Trophoblast cell (in vitro differentiated cells and primary cell): ENCODE results near the gene PARD3B.
A peak's percentile ranks its signal among the peaks of the same experiment; 100 is the strongest.

Experiments
- DNase-seq, 2 donors: peaks; one replicate each; pipeline ENCODE4 v3.0.0-alpha.2; 2016
- H2AFZ ChIP-seq: 2 replicates; pipeline ENCODE4 v1.6.1; 2013; ENCODE audit warnings: low read length, moderate library complexity, mild to moderate bottlenecking; ENCODE audit not compliant: insufficient read depth, poor library complexity
- H2AK5ac ChIP-seq: 2 replicates; pipeline ENCODE4 v1.6.1; 2013; ENCODE audit warnings: mild to moderate bottlenecking, low read length
- H2BK120ac ChIP-seq: 2 replicates; pipeline ENCODE4 v1.6.1; 2013; ENCODE audit warnings: low read length, mild to moderate bottlenecking, moderate library complexity; ENCODE audit not compliant: insufficient read depth, poor library complexity
- H2BK12ac ChIP-seq: 2 replicates; pipeline ENCODE4 v1.6.1; 2013; ENCODE audit warnings: mild to moderate bottlenecking, low read length, moderate library complexity
- H2BK5ac ChIP-seq: 2 replicates; pipeline ENCODE4 v1.6.1; 2013; ENCODE audit warnings: low read length, low read depth, moderate library complexity, mild to moderate bottlenecking; ENCODE audit not compliant: poor library complexity
- H3K14ac ChIP-seq: 2 replicates; pipeline ENCODE4 v1.6.1; 2013; ENCODE audit warnings: mild to moderate bottlenecking, low read length
- H3K18ac ChIP-seq: 2 replicates; pipeline ENCODE4 v1.6.1; 2013; ENCODE audit warnings: mild to moderate bottlenecking, low read length
- H3K23ac ChIP-seq: 2 replicates; pipeline ENCODE4 v1.6.1; 2013; ENCODE audit warnings: low read length
- H3K27ac ChIP-seq: 2 replicates; pipeline ENCODE4 v1.5.1; 2013; ENCODE audit warnings: low read depth, mild to moderate bottlenecking, inconsistent platforms, low read length, moderate library complexity
- H3K27me3 ChIP-seq: 2 replicates; pipeline ENCODE4 v1.6.1; 2013; ENCODE audit warnings: inconsistent platforms, mild to moderate bottlenecking, low read length, moderate library complexity; ENCODE audit not compliant: insufficient read depth
- H3K36me3 ChIP-seq, 2 experiments: 1 replicate in 1 of 2; 2 replicates in 1 of 2; pipeline ENCODE4 v1.6.1; 2013; ENCODE audit warnings: low read length in 2 of 2, mild to moderate bottlenecking in 2 of 2, moderate library complexity in 1 of 2; ENCODE audit not compliant: insufficient read depth in 2 of 2, control insufficient read depth in 1 of 2
- H3K4ac ChIP-seq: 2 replicates; pipeline ENCODE4 v1.6.1; 2013; ENCODE audit warnings: low read depth, mild to moderate bottlenecking, low read length, moderate library complexity
- H3K4me1 ChIP-seq, 2 experiments: 1 replicate in 1 of 2; 2 replicates in 1 of 2; pipeline ENCODE4 v1.6.1; 2013; ENCODE audit warnings: low read length in 2 of 2, mild to moderate bottlenecking in 2 of 2, moderate library complexity in 1 of 2; ENCODE audit not compliant: insufficient read depth in 2 of 2, control insufficient read depth in 1 of 2
- H3K4me2 ChIP-seq: 2 replicates; pipeline ENCODE4 v1.6.1; 2013; ENCODE audit warnings: inconsistent platforms, mild to moderate bottlenecking, low read length, moderate library complexity
- H3K4me3 ChIP-seq: 2 replicates; pipeline ENCODE4 v1.5.1; 2013; ENCODE audit warnings: mild to moderate bottlenecking, low read depth, low read length, inconsistent platforms
- H3K79me1 ChIP-seq: one replicate; pipeline ENCODE4 v1.6.1; 2013; ENCODE audit warnings: low read length
- H3K79me2 ChIP-seq: 2 replicates; pipeline ENCODE4 v1.6.1; 2013; ENCODE audit warnings: low read length, mild to moderate bottlenecking; ENCODE audit not compliant: control insufficient read depth, insufficient read depth, poor library complexity
- H3K9ac ChIP-seq: 2 replicates; pipeline ENCODE4 v1.6.1; 2013; ENCODE audit warnings: mild to moderate bottlenecking, low read length
- H3K9me3 ChIP-seq: 2 replicates; pipeline ENCODE4 v1.6.1; 2013; ENCODE audit warnings: low read depth, mild to moderate bottlenecking, control low read depth, inconsistent platforms, low read length; ENCODE audit not compliant: insufficient read depth
- H4K12ac ChIP-seq: 2 replicates; pipeline ENCODE4 v1.6.1; 2013; ENCODE audit warnings: low read depth, mild to moderate bottlenecking, low read length, moderate library complexity
- H4K8ac ChIP-seq: 2 replicates; pipeline ENCODE4 v1.6.1; 2013; ENCODE audit warnings: low read depth, mild to moderate bottlenecking, low read length, moderate library complexity
- H4K91ac ChIP-seq: one replicate; pipeline ENCODE4 v1.6.1; 2013; ENCODE audit warnings: low read depth, mild to moderate bottlenecking, low read length, moderate library complexity
- WGBS: extraction: QIAGEN DNeasy Blood & Tissue Kit; methylation state at CpG from one replicate; pipeline ENCODE4 v1.1.7; 2013; ENCODE audit warnings: missing lambda C conversion rate; ENCODE audit not compliant: insufficient read length, insufficient coverage; ENCODE audit errors: extremely low coverage; 5-methylcytosine and 5-hydroxymethylcytosine counted together

PARD3B gene

DNA sequence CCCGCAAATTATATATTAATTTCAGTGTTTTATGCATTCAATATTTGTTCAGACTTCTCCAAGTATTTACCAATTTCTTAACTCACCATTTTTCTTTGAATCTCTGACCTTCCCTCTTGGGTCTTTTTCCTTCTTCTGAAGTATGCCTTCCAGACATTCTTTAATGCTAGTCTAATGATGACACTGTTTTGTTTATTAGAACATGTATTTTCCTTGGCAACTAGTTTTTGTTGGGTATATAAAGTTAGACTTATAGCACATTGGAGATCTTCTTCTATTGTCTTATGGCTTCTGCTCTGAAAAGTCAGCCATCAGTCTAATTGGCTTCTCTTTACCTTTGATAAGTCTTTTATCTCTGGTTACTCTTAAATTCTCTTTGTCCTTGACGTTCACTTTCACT is 713.8 kb downstream of the PARD3B start:
- H3K9ac ChIP-seq: no peak overlapping the region
- no peak overlapping the region for H3K4me2 ChIP-seq
- H3K18ac ChIP-seq: no peak overlapping the region
- DNase-seq: peak in 1 of 2 donors; percentile 25
- no peak overlapping the region for H4K12ac ChIP-seq
- H3K14ac ChIP-seq: no peak overlapping the region
- no peak overlapping the region for H3K23ac ChIP-seq
- no peak overlapping the region for H2BK120ac ChIP-seq
- no peak overlapping the region for H3K4ac ChIP-seq
- no peaks in the 10 kb centered on the region for H3K4me1 ChIP-seq
- H3K27ac ChIP-seq: no peak overlapping the region
- no peak overlapping the region for H2AFZ ChIP-seq
- H3K36me3 ChIP-seq: no peaks in the 10 kb centered on the region
- H3K27me3 ChIP-seq: no peaks in the 10 kb centered on the region
- H2BK5ac ChIP-seq: no peak overlapping the region
- H3K4me3 ChIP-seq: no peak overlapping the region
- no peak overlapping the region for H2BK12ac ChIP-seq
- WGBS: no CpG with 5 or more reads among the region's 2 CpGs
- no peaks in the 10 kb centered on the region for H3K9me3 ChIP-seq
- no peaks in the 10 kb centered on the region for H3K79me1 ChIP-seq
- H4K91ac ChIP-seq: no peak overlapping the region
- no peaks in the 10 kb centered on the region for H3K79me2 ChIP-seq
- no peak overlapping the region for H2AK5ac ChIP-seq
- no peak overlapping the region for H4K8ac ChIP-seq

DNA sequence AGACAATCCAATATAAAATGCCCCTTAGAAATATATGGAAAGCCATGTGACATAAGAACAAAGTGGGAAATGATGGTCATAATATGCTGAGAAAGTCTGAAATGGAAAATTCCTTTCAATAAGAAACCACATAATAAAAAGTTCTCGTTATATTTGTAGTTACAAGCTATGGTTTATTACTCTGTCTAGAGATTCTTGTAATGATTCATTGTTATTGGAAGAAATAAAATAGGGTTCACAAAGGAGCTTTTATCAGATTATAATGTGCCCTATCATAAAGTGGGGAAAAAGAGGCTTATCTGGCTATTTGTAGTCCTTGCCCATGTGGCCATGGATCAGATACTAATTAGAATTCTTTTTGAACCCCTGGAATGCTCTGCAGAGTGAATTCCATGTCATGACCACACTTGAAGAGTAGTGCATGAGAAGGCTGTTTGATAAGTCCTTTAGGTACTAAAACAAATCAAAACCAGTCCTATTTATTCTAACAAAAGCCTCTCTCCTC is 716.3 kb downstream of the PARD3B start:
- no peaks in the 10 kb centered on the region for H3K79me2 ChIP-seq
- no peak overlapping the region for H3K27ac ChIP-seq
- no peaks in the 10 kb centered on the region for H3K36me3 ChIP-seq
- no peak overlapping the region for H3K18ac ChIP-seq
- H3K23ac ChIP-seq: no peak overlapping the region
- H4K8ac ChIP-seq: no peak overlapping the region
- no peaks in the 10 kb centered on the region for H3K4me1 ChIP-seq
- no peak overlapping the region for H3K4me3 ChIP-seq
- no peaks in the 10 kb centered on the region for H3K27me3 ChIP-seq
- H3K4ac ChIP-seq: no peak overlapping the region
- no peak overlapping the region for H2BK120ac ChIP-seq
- no peak for DNase-seq
- H2AFZ ChIP-seq: no peak overlapping the region
- no peak overlapping the region for H3K14ac ChIP-seq
- no peak overlapping the region for H3K4me2 ChIP-seq
- no peak overlapping the region for H3K9ac ChIP-seq
- H4K12ac ChIP-seq: no peak overlapping the region
- H3K9me3 ChIP-seq: no peaks in the 10 kb centered on the region
- H2BK5ac ChIP-seq: no peak overlapping the region
- WGBS: no CpG with 5 or more reads among the region's 1 CpG
- no peak overlapping the region for H2BK12ac ChIP-seq
- no peaks in the 10 kb centered on the region for H3K79me1 ChIP-seq
- no peak overlapping the region for H4K91ac ChIP-seq
- no peak overlapping the region for H2AK5ac ChIP-seq

DNA sequence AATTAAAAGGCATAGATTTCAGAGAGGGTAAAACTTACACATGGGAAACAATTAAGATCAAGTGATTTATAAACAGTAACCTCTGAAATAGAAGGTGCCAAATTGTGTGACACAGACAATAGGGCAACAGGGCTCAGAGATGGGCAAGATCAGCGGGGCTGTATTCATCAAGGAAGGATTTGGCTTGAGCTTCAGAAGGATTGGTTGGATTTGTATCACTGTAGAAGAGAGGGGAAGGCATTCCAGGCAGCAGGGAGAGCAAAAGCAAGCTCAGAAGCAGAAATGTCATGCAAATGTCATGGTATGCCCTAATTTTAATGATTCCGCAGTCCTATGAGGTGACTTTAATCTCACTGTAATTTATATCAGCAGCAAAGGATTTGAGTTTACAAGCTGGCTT is 722.0 kb downstream of the PARD3B start:
- WGBS: no CpG with 5 or more reads among the region's 2 CpGs
- no peak overlapping the region for H3K4ac ChIP-seq

DNA sequence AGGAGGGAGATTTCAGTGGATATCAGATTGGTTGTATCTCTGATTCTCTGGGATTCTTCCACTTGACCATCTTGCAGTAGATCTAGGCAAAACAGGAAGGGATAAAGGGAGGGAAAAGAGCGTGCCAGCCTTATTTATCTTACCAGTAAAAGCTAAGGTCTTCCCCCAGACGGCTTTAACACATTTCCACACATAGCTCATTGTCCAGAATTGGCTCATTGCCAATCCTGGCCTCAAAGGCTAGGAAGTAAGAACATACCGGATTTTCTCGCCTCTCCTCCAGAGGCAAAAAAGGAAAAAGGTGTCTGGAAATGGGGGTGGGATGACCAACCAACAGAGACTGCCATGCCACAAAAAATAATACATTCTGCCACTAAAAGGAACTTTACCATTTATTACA is 725.4 kb downstream of the PARD3B start:
- Histone ChIP-seq H4K12ac (no peak overlapping the region), H3K27me3 (no peaks in the 10 kb centered on the region), H3K79me2 (no peaks in the 10 kb centered on the region), H3K4ac (no peak overlapping the region), H2BK5ac (no peak overlapping the region), H2AK5ac (no peak overlapping the region), H2BK12ac (no peak overlapping the region), H3K36me3 (no peaks in the 10 kb centered on the region), H3K9me3 (no peaks in the 10 kb centered on the region), H2AFZ (no peak overlapping the region), H3K9ac (no peak overlapping the region), H3K4me3 (no peak overlapping the region), H3K27ac (no peak overlapping the region), H3K4me2 (no peak overlapping the region), H4K8ac (no peak overlapping the region), H3K23ac (no peak overlapping the region), H3K14ac (no peak overlapping the region), H2BK120ac (no peak overlapping the region), H3K4me1 (no peaks in the 10 kb centered on the region), H3K18ac (no peak overlapping the region), H3K79me1 (no peaks in the 10 kb centered on the region), H4K91ac (no peak overlapping the region)
- DNase-seq: no peak
- no CpG with 5 or more reads among the region's 4 CpGs for WGBS

More for the DNA sequence above, 722.0 kb downstream of the PARD3B start:
- H3K18ac ChIP-seq: no peak overlapping the region
- no peaks in the 10 kb centered on the region for H3K36me3 ChIP-seq
- H4K91ac ChIP-seq: no peak overlapping the region
- no peak overlapping the region for H3K14ac ChIP-seq
- H3K4me1 ChIP-seq: no peaks in the 10 kb centered on the region
- H2BK5ac ChIP-seq: no peak overlapping the region
- no peak overlapping the region for H3K4me3 ChIP-seq
- no peaks in the 10 kb centered on the region for H3K79me2 ChIP-seq
- DNase-seq: no peak
- no peak overlapping the region for H2BK12ac ChIP-seq
- H3K9ac ChIP-seq: peak overlapping the region; percentile 2
- H2AFZ ChIP-seq: no peak overlapping the region
- H3K27ac ChIP-seq: no peak overlapping the region
- no peak overlapping the region for H4K12ac ChIP-seq
- no peak overlapping the region for H2AK5ac ChIP-seq
- H3K27me3 ChIP-seq: no peaks in the 10 kb centered on the region
- H2BK120ac ChIP-seq: no peak overlapping the region
- no peaks in the 10 kb centered on the region for H3K79me1 ChIP-seq
- H3K4me2 ChIP-seq: no peak overlapping the region
- no peak overlapping the region for H4K8ac ChIP-seq
- H3K9me3 ChIP-seq: no peaks in the 10 kb centered on the region
- no peak overlapping the region for H3K23ac ChIP-seq
